Peyer's patch (tissue), 4 donors: Measurements from ENCODE around the gene CHD1L. TPM values are rescaled to one million over a fixed set of nuclear protein-coding genes. Genes with fewer than 3 reads are reported as not detected.

Experiments used
- DNase-seq, 3 donors: peaks; one replicate each; pipeline ENCODE4 v3.0.0-alpha.2; 2017 to 2019
- H3K27ac ChIP-seq, 4 donors: fragments of 200-600 bp; sonication (generic); one replicate each; pipeline ENCODE4 v1.5.1; 2016 to 2019
- H3K27me3 ChIP-seq, 2 donors: fragments of 200-600 bp; sonication (generic); one replicate each; pipeline ENCODE4 v1.5.1; 2019
- H3K36me3 ChIP-seq, 3 donors: fragments of 200-600 bp; sonication (generic); one replicate each; pipeline ENCODE4 v1.5.1; 2016 to 2019
- H3K4me1 ChIP-seq, 4 donors: fragments of 200-600 bp; sonication (generic); one replicate each; pipeline ENCODE4 v1.5.1; 2016 to 2019
- H3K4me3 ChIP-seq, 4 donors: fragments of 200-600 bp; sonication (generic); 1 replicate in 3 of 4; 2 replicates in 1 of 4; pipeline ENCODE4 v1.5.1; 2016 to 2019; ENCODE audit warnings: mild to moderate bottlenecking in 1 of 4
- H3K9me3 ChIP-seq, 4 donors: fragments of 200-600 bp; sonication (generic); one replicate each; pipeline ENCODE4 v1.5.1; 2016 to 2019; ENCODE audit warnings: mild to moderate bottlenecking in 1 of 4
- POLR2A ChIP-seq, 2 donors: fragments of 450-650 bp; IDR thresholded peaks; one replicate each; pipeline ENCODE4 v1.5.1; 2017; ENCODE audit warnings: antibody characterized with exemption in 2 of 2, mild to moderate bottlenecking in 2 of 2, moderate library complexity in 2 of 2
- total RNA-seq, 4 donors: library from RNA; depleted of rRNA; stranded (reverse); fragments of >200 nt; gene quantifications; one replicate each; pipeline ENCODE4 v1.1.0, GENCODE V29; 2016
- TF ChIP-seq, protein P1 (sequence below), 6 experiments: fragments of 450-650 bp in 4 of 6; fragments of 200-600 bp in 2 of 6; sonication (generic) in 1 of 6; IDR thresholded peaks; one replicate each; pipeline ENCODE4 v1.5.1; 2017 to 2019; ENCODE audit warnings: antibody characterized with exemption in 6 of 6, mild to moderate bottlenecking in 3 of 6, moderate library complexity in 1 of 6

Gene CHD1L
- total RNA-seq, 4 donors from 2014 or later = 25.8 to 71.0 (median 38.3) TPM

DNA sequence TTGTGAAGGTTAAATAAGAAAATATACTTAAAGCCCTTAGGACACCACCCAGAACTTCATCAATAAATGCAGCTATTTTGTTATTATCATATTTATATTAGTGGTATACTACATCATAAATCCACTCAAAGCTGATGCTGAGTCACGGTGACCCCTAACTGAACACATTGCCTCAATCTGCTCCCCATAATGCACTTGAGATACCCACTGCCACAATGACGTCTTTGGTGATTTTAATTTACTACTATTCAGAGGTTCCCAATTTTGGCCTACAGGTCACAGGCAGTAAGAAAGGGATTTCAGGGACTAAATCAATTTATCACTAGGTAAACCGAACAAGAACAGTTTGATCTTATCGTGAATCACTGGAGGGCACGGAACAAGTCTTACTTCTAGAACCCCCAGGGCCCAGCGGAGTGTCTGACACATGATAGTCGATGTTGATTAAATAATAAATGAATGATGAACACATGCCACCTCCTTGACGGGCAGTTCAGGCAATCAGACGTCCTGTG, 493 bp upstream of the CHD1L start:
- H3K4me3 ChIP-seq = peak overlapping the region; percentile 79 to 91 (median 84)
- no peaks in the 10 kb centered on the region for H3K9me3 ChIP-seq
- no peak for DNase-seq
- H3K4me1 ChIP-seq = peaks cover 0 to 43% (median 0%) of the 10 kb centered on the region in 4 donors
- no peaks in the 10 kb centered on the region for H3K36me3 ChIP-seq
- no peak for TF ChIP-seq POLR2A (IDR thresholded peaks at IDR 0.05)
- TF ChIP-seq, protein P1, sequence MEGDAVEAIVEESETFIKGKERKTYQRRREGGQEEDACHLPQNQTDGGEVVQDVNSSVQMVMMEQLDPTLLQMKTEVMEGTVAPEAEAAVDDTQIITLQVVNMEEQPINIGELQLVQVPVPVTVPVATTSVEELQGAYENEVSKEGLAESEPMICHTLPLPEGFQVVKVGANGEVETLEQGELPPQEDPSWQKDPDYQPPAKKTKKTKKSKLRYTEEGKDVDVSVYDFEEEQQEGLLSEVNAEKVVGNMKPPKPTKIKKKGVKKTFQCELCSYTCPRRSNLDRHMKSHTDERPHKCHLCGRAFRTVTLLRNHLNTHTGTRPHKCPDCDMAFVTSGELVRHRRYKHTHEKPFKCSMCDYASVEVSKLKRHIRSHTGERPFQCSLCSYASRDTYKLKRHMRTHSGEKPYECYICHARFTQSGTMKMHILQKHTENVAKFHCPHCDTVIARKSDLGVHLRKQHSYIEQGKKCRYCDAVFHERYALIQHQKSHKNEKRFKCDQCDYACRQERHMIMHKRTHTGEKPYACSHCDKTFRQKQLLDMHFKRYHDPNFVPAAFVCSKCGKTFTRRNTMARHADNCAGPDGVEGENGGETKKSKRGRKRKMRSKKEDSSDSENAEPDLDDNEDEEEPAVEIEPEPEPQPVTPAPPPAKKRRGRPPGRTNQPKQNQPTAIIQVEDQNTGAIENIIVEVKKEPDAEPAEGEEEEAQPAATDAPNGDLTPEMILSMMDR (IDR thresholded peaks at IDR 0.05) = no peak
- peak overlapping the region; percentile 85 to 97 (median 86) for H3K27ac ChIP-seq
- no peaks in the 10 kb centered on the region for H3K27me3 ChIP-seq

DNA sequence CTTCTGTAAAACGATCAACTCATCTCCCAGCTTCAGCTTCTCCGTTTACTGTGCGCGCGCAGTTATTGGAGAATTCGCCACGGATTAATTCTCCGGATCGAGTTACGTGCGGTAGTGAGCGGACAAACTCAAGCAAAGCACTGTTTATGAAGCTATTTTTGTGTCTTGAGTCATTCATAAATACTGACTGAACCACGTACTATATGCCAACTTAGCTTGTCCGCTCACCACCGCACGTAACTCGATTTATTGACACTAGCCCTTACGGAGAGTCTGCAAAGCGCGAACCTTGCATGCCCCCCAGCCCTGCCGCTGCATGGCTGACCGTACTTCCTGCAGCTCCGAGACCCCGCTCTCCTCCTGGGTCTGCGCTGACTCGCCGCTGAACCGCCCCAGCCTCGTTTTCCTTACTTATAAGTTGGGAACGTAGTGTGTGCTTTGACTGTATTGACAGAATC, 773 bp downstream of the CHD1L start:
- H3K36me3 ChIP-seq = no peaks in the 10 kb centered on the region
- DNase-seq = peak; percentile 45 to 58 (median 57)
- peak overlapping the region; percentile 85 to 97 (median 86) for H3K27ac ChIP-seq
- H3K9me3 ChIP-seq = no peaks in the 10 kb centered on the region
- TF ChIP-seq, protein P1 (IDR thresholded peaks at IDR 0.05) = no peak
- TF ChIP-seq POLR2A (IDR thresholded peaks at IDR 0.05) = no peak
- H3K27me3 ChIP-seq = no peaks in the 10 kb centered on the region
- peak overlapping the region; percentile 79 to 91 (median 84) for H3K4me3 ChIP-seq
- peaks cover 0 to 41% (median 0%) of the 10 kb centered on the region in 4 donors for H3K4me1 ChIP-seq

DNA sequence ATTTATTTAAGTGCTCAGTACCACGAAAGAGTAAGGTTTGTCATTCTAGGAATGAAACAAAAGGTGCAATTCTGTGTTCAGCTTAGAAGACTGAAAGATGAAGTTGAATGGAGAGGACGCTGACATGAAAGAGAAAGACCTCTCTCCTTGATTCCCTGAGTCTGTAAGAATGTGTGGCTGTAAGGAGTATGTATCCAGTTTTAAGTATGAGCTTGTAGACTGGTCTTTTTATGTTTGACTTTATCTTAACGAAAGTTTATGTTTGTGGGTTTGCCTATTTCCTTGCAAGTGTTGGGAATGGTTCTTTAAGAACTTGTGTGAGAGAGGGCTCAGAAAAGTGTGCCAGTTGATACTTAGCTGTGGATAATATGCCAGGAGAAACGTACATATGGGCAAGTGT, 1.4 kb downstream of the CHD1L start:
- H3K27ac ChIP-seq = peak overlapping the region in 2 of 4 donors; percentile 87 to 97
- H3K27me3 ChIP-seq = no peaks in the 10 kb centered on the region
- H3K36me3 ChIP-seq = no peaks in the 10 kb centered on the region
- no peak for DNase-seq
- TF ChIP-seq, protein P1 (IDR thresholded peaks at IDR 0.05) = no peak
- H3K4me3 ChIP-seq = peak overlapping the region; percentile 79 to 91 (median 84)
- H3K9me3 ChIP-seq = no peaks in the 10 kb centered on the region
- peaks cover 0 to 39% (median 0%) of the 10 kb centered on the region in 4 donors for H3K4me1 ChIP-seq

DNA sequence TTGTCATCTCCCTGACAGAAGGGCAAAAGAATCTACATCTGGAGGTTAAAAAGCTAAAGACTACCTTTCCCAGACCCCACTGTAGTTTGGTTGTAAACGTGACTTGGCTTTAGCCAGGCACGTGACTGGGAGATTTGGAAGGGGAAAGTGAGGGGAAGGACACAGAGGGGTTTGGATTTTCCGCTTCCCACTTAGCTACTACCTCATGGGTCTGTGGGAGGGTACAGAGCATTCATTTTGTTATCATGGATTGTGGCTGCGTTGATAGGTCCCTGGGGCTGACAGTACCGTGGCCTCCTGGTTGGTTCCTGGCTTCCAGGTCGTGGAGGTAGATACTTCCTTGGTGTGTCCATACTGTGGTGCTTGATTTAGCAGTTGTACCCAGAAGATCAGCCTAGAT, 2.6 kb downstream of the CHD1L start:
- Histone ChIP-seq H3K36me3 (no peaks in the 10 kb centered on the region), H3K27me3 (no peaks in the 10 kb centered on the region), H3K27ac (no peak overlapping the region), H3K9me3 (no peaks in the 10 kb centered on the region), H3K4me1 (peaks cover 0 to 26% (median 0%) of the 10 kb centered on the region in 4 donors), H3K4me3 (no peak overlapping the region)
- TF ChIP-seq, protein P1 (IDR thresholded peaks at IDR 0.05) = no peak
- no peak for TF ChIP-seq POLR2A (IDR thresholded peaks at IDR 0.05)
- no peak for DNase-seq

DNA sequence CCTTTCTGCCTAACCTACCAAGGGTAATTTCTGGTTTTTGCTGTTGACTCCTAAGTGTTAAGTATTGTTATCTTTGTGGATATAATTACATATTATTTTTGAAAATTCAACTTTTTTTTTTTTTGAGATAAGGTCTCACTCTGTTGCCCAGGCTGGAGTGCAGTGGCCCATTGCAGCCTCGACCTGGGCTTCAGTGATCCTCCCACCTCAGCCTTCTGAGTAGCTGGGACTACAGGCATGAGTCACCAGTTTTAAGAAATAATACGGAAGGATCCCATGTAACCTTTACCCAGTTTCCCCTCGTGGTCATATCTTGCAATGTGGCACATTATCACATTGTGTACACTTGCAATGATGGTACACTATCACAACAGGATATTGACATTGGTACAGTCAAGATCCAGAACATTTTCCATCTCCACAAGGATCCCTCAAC, 3.1 kb downstream of the CHD1L start:
- DNase-seq = no peak
- TF ChIP-seq, protein P1 (IDR thresholded peaks at IDR 0.05) = no peak
- TF ChIP-seq POLR2A (IDR thresholded peaks at IDR 0.05) = no peak
- Histone ChIP-seq H3K4me3 (no peak overlapping the region), H3K27me3 (no peaks in the 10 kb centered on the region), H3K27ac (no peak overlapping the region), H3K36me3 (no peaks in the 10 kb centered on the region), H3K9me3 (no peaks in the 10 kb centered on the region), H3K4me1 (peaks cover 0 to 25% (median 0%) of the 10 kb centered on the region in 4 donors)
